ENCODE data around the gene NRIP1. TPM values are rescaled to one million over a fixed set of nuclear protein-coding genes. Genes with fewer than 3 reads are reported as not detected.

Gene NRIP1
- total RNA-seq, 4 donors from 2014 or later, result 16.1 to 81.9 (median 36.4) TPM

GRCh38 chr21:14916676-14917141 is 148.1 kb downstream of the NRIP1 start:
- Histone ChIP-seq H3K36me3 (no peaks in the 10 kb centered on the region), H3K4me1 (no peaks in the 10 kb centered on the region), H3K4me3 (no peak overlapping the region), H3K9me3 (no peaks in the 10 kb centered on the region), H3K27me3 (no peaks in the 10 kb centered on the region), H3K27ac (no peak overlapping the region)
- intact Hi-C loops (cut with DNase I; ENCODE audit: low total_unique reads), result no loop called here
- TF ChIP-seq CTCF (IDR thresholded peaks at IDR 0.05) (no peak), POLR2A (IDR thresholded peaks at IDR 0.05) (no peak)
- DNase-seq, result no peak

- H3K9me3 ChIP-seq, result no peaks in the 10 kb centered on the region
- H3K4me1 ChIP-seq, result no peaks in the 10 kb centered on the region
- H3K27me3 ChIP-seq, result no peaks in the 10 kb centered on the region
- no peaks in the 10 kb centered on the region for H3K36me3 ChIP-seq
- intact Hi-C loops (cut with DNase I; ENCODE audit: low total_unique reads), result no loop called here
- no peak overlapping the region for H3K27ac ChIP-seq
- H3K4me3 ChIP-seq, result no peak overlapping the region
- TF ChIP-seq CTCF (IDR thresholded peaks at IDR 0.05) (no peak), POLR2A (IDR thresholded peaks at IDR 0.05) (no peak)
- DNase-seq, result no peak
Observed at GRCh38 chr21:14913638-14914037, 151.2 kb downstream of the NRIP1 start.

- no peaks in the 10 kb centered on the region for H3K4me1 ChIP-seq
- no peaks in the 10 kb centered on the region for H3K36me3 ChIP-seq
- no peak overlapping the region for H3K4me3 ChIP-seq
- no peaks in the 10 kb centered on the region for H3K9me3 ChIP-seq
- no peaks in the 10 kb centered on the region for H3K27me3 ChIP-seq
- TF ChIP-seq POLR2A (IDR thresholded peaks at IDR 0.05) (no peak), CTCF (IDR thresholded peaks at IDR 0.05) (no peak)
- DNase-seq, result no peak
- no peak overlapping the region for H3K27ac ChIP-seq
- intact Hi-C loops (cut with DNase I; ENCODE audit: low total_unique reads), result no loop called here
Observed at GRCh38 chr21:14911351-14911750, 153.4 kb downstream of the NRIP1 start.

Measured in uterus (tissue), 4 donors.